Stimulated activated memory B cell treated with anti-CD40 and anti-IgM and Interleukin-4, amounts not matched to agents 10 μg/mL and 1 μg/mL and 100 μg/mL, for 72 hours (primary cell): ENCODE data around the gene GUCY2C.

Experiments used
- ATAC-seq: fragments of 150-1000 bp; cut with Tn5 transposase; 2 replicates; pipeline ENCODE4 v1.10.0; 2021
- H3K27ac Mint-ChIP-seq: one replicate; pipeline ENCODE4 v1.8.0; 2022; ENCODE audit warnings: mild to moderate bottlenecking, mixed read lengths
- H3K27me3 Mint-ChIP-seq: one replicate; pipeline ENCODE4 v1.8.0; 2022; ENCODE audit warnings: mixed read lengths
- H3K36me3 Mint-ChIP-seq: one replicate; pipeline ENCODE4 v1.8.0; 2022; ENCODE audit warnings: mixed read lengths
- H3K4me1 Mint-ChIP-seq: one replicate; pipeline ENCODE4 v1.8.0; 2022; ENCODE audit warnings: mixed read lengths
- H3K4me3 Mint-ChIP-seq: one replicate; pipeline ENCODE4 v1.8.0; 2022; ENCODE audit warnings: mild to moderate bottlenecking, moderate library complexity, mixed read lengths
- H3K9me3 Mint-ChIP-seq: one replicate; pipeline ENCODE4 v1.8.0; 2022; ENCODE audit warnings: mixed read lengths

Gene GUCY2C

DNA sequence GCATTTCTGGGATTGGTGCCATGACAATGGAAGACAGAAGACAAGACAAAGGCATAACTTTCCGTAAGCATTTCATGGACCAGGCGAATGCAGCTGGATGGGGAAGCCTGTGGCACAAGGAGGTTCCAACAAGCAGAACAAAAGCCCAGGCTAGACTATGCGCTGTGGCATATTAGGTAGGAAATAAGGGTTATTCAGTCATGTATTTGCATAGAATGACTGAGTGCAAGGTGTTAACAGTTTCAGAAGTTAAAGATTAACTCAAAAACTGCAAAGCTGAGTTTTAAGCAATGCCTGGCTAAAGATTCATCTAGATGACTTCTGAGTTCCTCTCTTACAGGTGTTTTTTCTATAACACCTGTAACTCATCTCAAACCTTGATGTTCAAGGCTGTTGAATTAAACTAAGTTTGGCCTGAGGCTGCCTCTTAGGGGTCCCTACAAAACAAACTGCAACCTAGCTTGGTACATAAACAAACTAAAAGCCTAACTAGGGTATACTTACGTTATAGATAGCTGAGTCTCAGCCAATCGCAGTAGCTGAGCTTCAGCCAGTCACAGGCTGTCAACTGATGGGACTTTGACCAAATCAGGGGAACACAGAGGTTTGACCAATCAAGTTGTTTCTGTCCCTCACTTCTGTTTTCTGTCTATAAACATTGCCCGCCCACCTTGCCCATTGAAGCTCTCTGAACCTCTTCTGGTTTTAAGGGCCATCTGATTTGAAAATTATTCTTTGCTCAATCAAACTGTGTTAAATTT lies 76.5 kb downstream of the GUCY2C start:
- Mint-ChIP-seq H3K4me1 (peaks cover 27% of the 10 kb centered on the region), H3K27ac (peak overlapping the region; percentile 56), H3K9me3 (peaks cover 6% of the 10 kb centered on the region), H3K36me3 (no peaks in the 10 kb centered on the region), H3K4me3 (no peak overlapping the region), H3K27me3 (no peaks in the 10 kb centered on the region)
- ATAC-seq, result no peak

DNA sequence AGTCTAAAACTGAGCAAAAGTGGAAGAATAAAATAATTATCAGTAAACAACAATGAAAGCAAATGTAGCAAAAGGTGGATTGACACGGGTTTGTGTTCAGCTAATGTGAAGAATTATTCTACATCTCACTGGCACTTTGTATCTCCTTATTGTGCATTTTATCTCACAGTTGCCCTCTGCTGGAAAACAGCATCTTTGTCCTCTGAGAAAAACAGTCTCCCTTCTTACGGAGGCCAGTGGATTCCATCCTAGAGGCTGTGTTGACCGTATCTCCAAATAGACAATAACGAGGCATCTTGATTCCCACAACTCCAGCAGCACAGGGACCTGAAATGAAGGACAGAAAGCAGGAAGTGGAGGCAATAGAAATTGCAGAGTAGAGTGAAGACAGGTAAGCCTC lies 77.4 kb downstream of the GUCY2C start:
- Mint-ChIP-seq H3K4me1 (peaks cover 37% of the 10 kb centered on the region), H3K36me3 (no peaks in the 10 kb centered on the region), H3K9me3 (peaks cover 6% of the 10 kb centered on the region), H3K27ac (peak overlapping the region; percentile 56), H3K4me3 (no peak overlapping the region), H3K27me3 (no peaks in the 10 kb centered on the region)
- no peak for ATAC-seq

- Mint-ChIP-seq H3K4me1 (peaks cover 36% of the 10 kb centered on the region), H3K27ac (peak overlapping the region; percentile 98), H3K4me3 (peak overlapping the region; percentile 50), H3K9me3 (peaks cover 4% of the 10 kb centered on the region), H3K36me3 (peaks cover 10% of the 10 kb centered on the region), H3K27me3 (no peaks in the 10 kb centered on the region)
- ATAC-seq, result peak; percentile 78
Measured at GRCh38 chr12:14614704-14615121, 81.7 kb downstream of the GUCY2C start.

DNA sequence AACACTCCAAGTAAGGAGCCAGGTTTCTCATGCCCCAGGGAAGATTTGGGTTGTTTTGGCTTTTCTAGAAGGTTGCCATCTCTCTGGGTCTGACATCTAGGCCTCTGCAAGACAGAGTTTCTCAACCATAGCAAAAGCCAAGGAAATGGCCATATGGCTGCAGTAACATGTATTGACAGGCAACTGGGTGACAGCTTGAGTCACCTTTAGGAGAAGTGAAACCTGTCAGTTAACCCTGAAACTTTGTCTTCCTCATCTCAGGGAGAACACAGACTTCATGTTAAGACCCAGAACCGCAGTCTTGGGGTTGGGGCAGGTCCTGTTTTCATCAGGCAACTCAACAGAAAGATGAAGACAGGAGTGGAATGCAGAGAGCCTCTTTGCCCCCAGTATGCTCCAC lies 82.7 kb downstream of the GUCY2C start:
- H3K27ac Mint-ChIP-seq, result peak overlapping the region; percentile 98
- H3K36me3 Mint-ChIP-seq, result peaks cover 12% of the 10 kb centered on the region
- peaks cover 26% of the 10 kb centered on the region for H3K4me1 Mint-ChIP-seq
- ATAC-seq, result peak; percentile 99
- H3K9me3 Mint-ChIP-seq, result peaks cover 6% of the 10 kb centered on the region
- H3K4me3 Mint-ChIP-seq, result peak overlapping the region; percentile 43
- no peaks in the 10 kb centered on the region for H3K27me3 Mint-ChIP-seq

- H3K4me3 Mint-ChIP-seq, result no peak overlapping the region
Measured at GRCh38 chr12:14612898-14613445, 83.4 kb downstream of the GUCY2C start.

DNA sequence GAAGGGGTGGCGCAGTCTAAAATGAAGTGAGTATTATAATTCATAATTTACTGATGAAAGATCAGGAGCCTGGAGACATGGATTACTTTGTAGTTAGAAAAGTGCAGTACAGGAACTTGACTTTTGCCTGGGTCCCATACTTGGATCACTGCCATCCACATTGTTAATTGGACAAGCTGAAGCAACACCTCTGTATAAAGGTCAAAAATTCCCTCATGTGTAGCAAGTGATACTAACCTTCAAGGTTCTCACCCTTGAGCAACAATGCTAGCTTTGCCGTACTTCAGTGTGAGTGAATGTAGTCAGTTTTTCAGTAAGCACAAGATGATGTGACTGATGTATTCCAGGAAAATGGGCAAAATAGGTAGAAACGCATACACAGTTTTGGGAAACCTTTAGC lies 84.1 kb downstream of the GUCY2C start:
- Mint-ChIP-seq H3K36me3 (peaks cover 24% of the 10 kb centered on the region), H3K27me3 (no peaks in the 10 kb centered on the region), H3K4me1 (peaks cover 23% of the 10 kb centered on the region), H3K4me3 (no peak overlapping the region), H3K27ac (no peak overlapping the region), H3K9me3 (peaks cover 16% of the 10 kb centered on the region)
- ATAC-seq, result no peak

More at GRCh38 chr12:14612898-14613445, 83.4 kb downstream of the GUCY2C start:
- ATAC-seq, result no peak
- peaks cover 23% of the 10 kb centered on the region for H3K4me1 Mint-ChIP-seq
- H3K36me3 Mint-ChIP-seq, result peaks cover 20% of the 10 kb centered on the region
- peaks cover 13% of the 10 kb centered on the region for H3K9me3 Mint-ChIP-seq
- H3K27me3 Mint-ChIP-seq, result no peaks in the 10 kb centered on the region
- peak overlapping the region; percentile 98 for H3K27ac Mint-ChIP-seq

- Mint-ChIP-seq H3K4me1 (peaks cover 23% of the 10 kb centered on the region), H3K9me3 (peaks cover 18% of the 10 kb centered on the region), H3K27me3 (no peaks in the 10 kb centered on the region), H3K27ac (no peak overlapping the region), H3K4me3 (no peak overlapping the region), H3K36me3 (peaks cover 24% of the 10 kb centered on the region)
- ATAC-seq, result no peak
Measured at GRCh38 chr12:14611640-14612203, 84.7 kb downstream of the GUCY2C start.

DNA sequence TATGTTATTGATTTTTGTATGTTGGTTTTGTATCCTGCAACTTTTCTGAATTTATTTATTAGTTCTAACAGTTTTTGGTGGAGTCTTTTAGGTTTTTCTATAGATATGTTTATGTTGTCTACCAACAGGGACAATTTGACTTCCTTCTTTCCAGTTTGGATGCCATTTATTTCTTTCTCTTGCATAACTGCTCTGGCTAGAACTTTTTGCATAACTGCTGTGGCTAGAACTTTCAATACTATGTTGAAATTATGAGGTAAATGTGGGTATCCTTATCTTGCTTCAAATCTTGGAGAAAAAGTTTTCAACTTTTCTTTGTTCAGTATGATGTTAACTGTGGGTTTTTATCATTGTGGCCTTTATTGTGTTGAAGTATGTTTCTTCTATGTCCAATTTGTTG lies 88.8 kb downstream of the GUCY2C start:
- H3K9me3 Mint-ChIP-seq, result peaks cover 41% of the 10 kb centered on the region
- ATAC-seq, result no peak

GRCh38 chr12:14605401-14605989 lies 90.9 kb downstream of the GUCY2C start:
- ATAC-seq, result no peak
- Mint-ChIP-seq H3K4me1 (peaks cover 12% of the 10 kb centered on the region), H3K27me3 (no peaks in the 10 kb centered on the region), H3K4me3 (no peak overlapping the region), H3K9me3 (peaks cover 41% of the 10 kb centered on the region), H3K27ac (no peak overlapping the region), H3K36me3 (peaks cover 19% of the 10 kb centered on the region)

More for the DNA sequence above, 88.8 kb downstream of the GUCY2C start:
- no peak overlapping the region for H3K27ac Mint-ChIP-seq
- H3K27me3 Mint-ChIP-seq, result no peaks in the 10 kb centered on the region
- H3K36me3 Mint-ChIP-seq, result peaks cover 29% of the 10 kb centered on the region
- no peak overlapping the region for H3K4me3 Mint-ChIP-seq
- peaks cover 4% of the 10 kb centered on the region for H3K4me1 Mint-ChIP-seq

DNA sequence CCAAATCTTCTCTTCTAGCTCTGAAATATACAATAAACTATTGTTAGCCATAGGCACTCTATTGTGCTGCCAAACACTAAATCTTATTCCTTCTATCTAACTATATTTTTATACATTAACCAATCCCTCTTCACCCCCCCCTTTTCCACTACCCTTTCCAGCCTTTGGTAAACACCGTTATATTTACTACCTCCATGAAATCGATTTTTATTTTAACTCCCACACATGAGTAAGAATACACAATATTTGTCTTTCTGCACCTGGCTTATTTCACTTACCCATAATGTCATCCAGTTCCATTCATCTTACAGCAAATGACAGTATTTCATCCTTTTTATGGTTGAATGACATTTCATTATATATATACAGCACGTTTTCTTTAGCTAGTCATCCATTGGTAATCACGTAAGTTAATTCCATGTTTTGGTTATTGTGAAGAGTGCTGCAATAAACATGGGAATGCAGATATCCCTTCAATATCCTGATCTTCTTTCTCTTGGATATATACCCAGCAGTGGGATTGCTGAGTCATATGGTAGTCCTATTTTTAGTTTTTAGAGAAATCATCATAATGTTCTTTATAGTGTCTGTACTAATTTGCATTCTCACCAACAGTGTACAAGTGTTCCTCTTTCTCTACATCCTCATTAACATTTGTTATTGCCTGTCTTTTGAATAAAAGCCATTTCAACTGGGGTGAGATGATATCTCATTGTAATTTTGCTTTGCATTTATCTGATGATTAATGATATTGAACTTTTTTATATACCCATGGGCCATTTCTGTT lies 94.5 kb downstream of the GUCY2C start:
- Mint-ChIP-seq H3K4me1 (peaks cover 12% of the 10 kb centered on the region), H3K4me3 (no peak overlapping the region), H3K36me3 (peaks cover 14% of the 10 kb centered on the region), H3K27me3 (no peaks in the 10 kb centered on the region), H3K27ac (no peak overlapping the region), H3K9me3 (peaks cover 43% of the 10 kb centered on the region)
- ATAC-seq, result no peak

GRCh38 chr12:14597480-14597879 lies 98.9 kb downstream of the GUCY2C start:
- H3K27ac Mint-ChIP-seq, result no peak overlapping the region
- no peaks in the 10 kb centered on the region for H3K27me3 Mint-ChIP-seq
- H3K4me3 Mint-ChIP-seq, result no peak overlapping the region
- H3K4me1 Mint-ChIP-seq, result peaks cover 8% of the 10 kb centered on the region
- peaks cover 14% of the 10 kb centered on the region for H3K36me3 Mint-ChIP-seq
- H3K9me3 Mint-ChIP-seq, result peaks cover 23% of the 10 kb centered on the region
- no peak for ATAC-seq

DNA sequence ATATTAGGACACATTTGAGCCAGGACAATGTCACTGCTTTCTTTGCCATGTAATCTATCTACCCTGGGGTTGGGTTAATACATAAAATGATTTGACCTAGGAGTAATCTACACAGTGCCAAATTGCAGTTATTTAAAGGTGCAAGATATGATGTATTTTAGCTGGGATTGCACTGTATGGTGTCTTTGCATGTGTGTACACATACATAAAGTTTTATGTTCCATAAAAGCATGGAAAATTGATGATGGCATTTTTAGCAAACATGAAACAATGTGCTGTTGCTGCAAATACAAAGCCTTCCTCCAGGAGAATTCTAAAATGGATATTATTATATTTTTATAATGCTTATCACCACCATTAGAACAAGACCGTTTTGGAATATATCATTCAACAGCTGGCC lies 104.7 kb downstream of the GUCY2C start:
- Mint-ChIP-seq H3K4me3 (no peak overlapping the region), H3K36me3 (peaks cover 4% of the 10 kb centered on the region), H3K9me3 (peaks cover 3% of the 10 kb centered on the region), H3K27me3 (no peaks in the 10 kb centered on the region), H3K4me1 (no peaks in the 10 kb centered on the region), H3K27ac (no peak overlapping the region)
- no peak for ATAC-seq

- no peaks in the 10 kb centered on the region for H3K9me3 Mint-ChIP-seq
Measured at GRCh38 chr12:14589169-14590004, 107.0 kb downstream of the GUCY2C start.

GRCh38 chr12:14588571-14588970 lies 107.8 kb downstream of the GUCY2C start:
- Mint-ChIP-seq H3K9me3 (no peaks in the 10 kb centered on the region), H3K4me1 (no peaks in the 10 kb centered on the region), H3K27me3 (no peaks in the 10 kb centered on the region), H3K4me3 (no peak overlapping the region), H3K36me3 (no peaks in the 10 kb centered on the region), H3K27ac (no peak overlapping the region)
- ATAC-seq, result no peak

More at GRCh38 chr12:14589169-14590004, 107.0 kb downstream of the GUCY2C start:
- no peaks in the 10 kb centered on the region for H3K4me1 Mint-ChIP-seq
- no peak for ATAC-seq
- no peak overlapping the region for H3K4me3 Mint-ChIP-seq
- H3K36me3 Mint-ChIP-seq, result no peaks in the 10 kb centered on the region
- H3K27ac Mint-ChIP-seq, result no peak overlapping the region
- no peaks in the 10 kb centered on the region for H3K27me3 Mint-ChIP-seq
